Subcutaneous adipose tissue (tissue), 4 donors: ENCODE data around the gene ABHD12B. TPM values are rescaled to one million over a fixed set of nuclear protein-coding genes. Genes with fewer than 3 reads are reported as not detected.

Source experiments
- total RNA-seq, 4 donors: library from RNA; depleted of rRNA; stranded (reverse); fragments of >200 nt; gene quantifications; one replicate each; pipeline ENCODE4 v1.1.0, GENCODE V29; 2016
- TF ChIP-seq, protein P1 (sequence below): fragments of 450-650 bp; IDR thresholded peaks from one replicate; pipeline ENCODE4 v1.5.1; 2016; ENCODE audit warnings: low read depth, mild to moderate bottlenecking, control low read depth, antibody characterized with exemption, moderate library complexity

ABHD12B gene
- total RNA-seq, 4 donors from 2014 or later, result not detected

DNA sequence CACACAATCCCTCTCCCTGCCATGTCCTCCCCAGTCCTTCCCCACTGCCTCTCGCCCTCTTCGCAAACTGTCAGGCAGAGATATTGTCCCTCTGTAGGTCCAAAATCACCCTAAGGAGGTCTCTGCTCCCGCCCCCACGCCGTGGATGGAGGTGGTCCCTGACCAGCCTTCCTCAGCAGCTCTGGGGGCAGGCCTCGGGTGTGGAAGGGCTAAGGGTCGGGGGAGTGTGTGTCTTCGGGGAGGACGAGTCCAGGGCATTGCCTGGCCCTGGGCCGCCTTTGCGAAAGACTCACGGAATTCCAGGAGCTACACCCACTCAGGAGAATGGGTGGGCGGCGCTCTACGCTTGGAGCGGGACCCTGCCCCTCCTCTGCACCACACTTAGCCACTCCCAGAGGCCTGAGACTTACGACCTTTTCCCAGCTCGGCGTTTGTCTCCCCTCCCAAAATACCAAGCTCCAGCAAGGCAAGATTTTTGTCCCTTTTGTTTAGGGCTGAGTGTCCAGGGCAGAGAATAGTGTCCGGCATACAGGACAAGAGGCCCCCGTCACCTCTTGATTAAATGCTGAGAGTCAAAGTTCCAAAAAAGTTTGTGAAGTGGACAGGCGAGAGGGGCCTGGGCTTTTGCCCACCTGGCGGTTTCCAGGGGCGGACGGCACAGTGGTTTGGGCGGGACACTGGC lies 71.5 kb downstream of the ABHD12B start:
- TF ChIP-seq, protein P1, sequence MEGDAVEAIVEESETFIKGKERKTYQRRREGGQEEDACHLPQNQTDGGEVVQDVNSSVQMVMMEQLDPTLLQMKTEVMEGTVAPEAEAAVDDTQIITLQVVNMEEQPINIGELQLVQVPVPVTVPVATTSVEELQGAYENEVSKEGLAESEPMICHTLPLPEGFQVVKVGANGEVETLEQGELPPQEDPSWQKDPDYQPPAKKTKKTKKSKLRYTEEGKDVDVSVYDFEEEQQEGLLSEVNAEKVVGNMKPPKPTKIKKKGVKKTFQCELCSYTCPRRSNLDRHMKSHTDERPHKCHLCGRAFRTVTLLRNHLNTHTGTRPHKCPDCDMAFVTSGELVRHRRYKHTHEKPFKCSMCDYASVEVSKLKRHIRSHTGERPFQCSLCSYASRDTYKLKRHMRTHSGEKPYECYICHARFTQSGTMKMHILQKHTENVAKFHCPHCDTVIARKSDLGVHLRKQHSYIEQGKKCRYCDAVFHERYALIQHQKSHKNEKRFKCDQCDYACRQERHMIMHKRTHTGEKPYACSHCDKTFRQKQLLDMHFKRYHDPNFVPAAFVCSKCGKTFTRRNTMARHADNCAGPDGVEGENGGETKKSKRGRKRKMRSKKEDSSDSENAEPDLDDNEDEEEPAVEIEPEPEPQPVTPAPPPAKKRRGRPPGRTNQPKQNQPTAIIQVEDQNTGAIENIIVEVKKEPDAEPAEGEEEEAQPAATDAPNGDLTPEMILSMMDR, result no peak

DNA sequence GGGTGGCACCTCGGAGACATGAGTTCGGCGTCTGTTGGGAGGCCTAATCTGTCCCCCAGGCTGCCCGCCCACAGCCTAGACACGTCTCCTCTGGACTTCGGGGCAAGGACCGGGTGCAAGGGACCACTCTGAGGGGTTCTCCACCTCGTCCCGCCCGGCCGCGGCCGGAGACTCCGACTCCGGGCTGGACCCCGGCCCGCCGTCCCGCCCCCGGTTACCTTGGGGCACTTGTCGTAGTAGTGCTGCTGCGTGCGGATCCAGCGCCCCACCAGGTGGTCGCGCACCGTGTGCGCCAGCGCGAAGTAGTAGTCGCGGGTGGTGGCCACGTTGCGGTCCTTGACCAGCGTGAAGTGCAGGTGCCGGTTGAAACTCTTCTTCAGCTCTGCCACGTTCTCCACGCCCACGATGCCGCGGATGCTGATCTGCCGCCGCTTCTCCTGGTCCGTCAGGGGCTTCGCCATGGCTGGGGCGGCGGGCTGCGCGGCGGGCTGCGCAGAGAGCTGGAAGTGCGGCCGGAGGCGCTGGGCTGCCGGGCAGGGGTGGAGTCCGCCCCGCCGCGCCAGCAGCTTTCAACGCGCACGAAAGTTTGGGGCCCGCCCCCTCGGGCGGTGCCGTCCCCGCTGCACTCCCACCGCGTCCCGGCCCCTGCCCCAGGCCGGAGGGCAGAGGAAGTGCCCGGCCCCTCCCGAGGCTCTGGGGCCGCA lies 72.2 kb downstream of the ABHD12B start, which contains the start of gene PYGL:
TSS of gene PYGL (minus strand) at position 541 of the 704 bp plus-strand sequence. CDS start at position 461, 80 bp downstream.
- TF ChIP-seq, protein P1, result no peak

DNA sequence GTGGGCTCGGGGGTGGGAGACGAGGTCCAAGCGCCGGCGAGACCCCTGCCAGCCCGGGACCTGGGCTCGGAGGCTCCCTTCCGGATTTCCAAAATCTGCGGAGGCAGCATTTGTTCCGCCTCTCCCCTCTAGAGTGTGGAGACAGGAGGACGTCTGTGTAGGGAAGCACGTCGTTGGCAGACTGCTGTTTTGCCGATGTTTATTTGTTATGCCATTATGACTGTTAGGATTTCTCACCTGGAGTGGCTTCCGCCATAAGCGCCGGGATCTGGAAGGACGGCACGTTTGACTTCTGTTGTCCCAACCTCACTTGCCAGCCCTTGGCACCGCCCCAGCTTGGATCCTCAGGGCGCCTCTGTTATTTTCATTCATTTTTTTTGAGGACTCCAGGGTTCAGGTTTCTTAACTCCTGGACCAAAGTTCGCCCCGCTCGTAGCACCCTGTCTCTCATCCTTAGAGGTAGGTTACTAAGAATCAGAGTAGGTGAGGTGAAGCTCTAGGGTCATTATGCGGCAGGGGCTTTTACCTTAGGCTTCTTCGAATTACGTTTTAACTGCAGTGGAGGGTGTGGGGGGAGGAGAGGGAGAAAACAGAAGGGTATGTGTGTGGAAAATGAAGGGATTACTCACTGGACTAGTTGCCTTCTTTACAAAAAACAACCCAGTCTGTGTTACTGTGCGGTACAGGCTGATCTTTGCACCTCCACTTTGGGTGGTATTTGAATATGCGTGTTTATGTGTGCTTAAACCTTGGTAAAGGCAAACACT lies 73.0 kb downstream of the ABHD12B start:
- TF ChIP-seq, protein P1, result no peak

DNA sequence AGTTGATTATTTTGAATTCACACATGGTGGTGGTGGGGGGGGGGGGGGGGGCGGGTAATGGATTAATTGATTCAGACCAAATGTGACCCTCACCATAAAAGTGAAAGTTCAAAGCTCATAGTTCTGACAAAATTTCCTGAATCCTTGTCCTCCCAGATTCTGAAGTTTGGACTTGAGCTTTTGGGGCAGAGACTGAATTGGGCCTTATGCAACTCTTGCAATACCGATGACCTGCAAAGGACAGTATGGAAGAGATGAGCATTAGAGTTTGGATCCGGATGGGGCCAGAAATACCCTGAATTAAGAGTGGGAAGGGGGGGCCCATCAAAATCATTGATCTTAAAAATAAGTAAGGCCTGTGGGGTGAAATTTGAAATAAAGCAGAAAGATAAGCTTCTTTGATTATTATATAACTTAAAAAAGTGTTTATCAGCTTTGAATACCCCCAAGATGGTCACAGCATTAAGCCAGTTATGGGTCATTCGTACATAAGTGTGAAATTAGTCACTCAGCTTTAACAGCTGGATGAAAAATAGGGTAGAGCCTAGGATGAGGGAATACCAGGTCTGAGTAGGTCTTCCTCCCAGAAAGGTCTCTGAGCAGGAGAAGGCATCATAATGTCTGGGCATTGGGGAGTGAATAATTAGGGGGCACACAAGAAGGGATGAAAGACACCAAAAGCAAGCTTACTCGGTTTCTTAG lies 74.5 kb downstream of the ABHD12B start:
- TF ChIP-seq, protein P1, result no peak

DNA sequence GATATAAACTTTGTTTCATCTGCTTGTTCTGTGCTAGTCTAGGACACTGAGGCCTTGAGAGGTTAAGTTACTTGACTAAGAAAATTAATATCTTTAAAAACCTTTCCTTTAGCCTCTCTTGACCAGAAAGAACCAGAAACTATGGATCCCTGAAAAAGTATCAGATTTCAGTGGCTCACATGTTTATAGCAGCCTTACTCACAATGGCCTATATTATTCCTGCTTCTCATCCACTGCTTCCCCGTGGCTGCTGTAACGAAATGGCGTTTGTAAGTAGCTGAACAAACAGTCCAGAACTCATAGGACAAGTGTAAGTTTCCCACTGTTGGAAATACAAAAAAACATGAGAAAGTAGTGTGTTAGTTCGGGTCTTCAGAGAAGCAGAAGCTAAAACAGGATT lies 75.6 kb downstream of the ABHD12B start:
- TF ChIP-seq, protein P1, result no peak

DNA sequence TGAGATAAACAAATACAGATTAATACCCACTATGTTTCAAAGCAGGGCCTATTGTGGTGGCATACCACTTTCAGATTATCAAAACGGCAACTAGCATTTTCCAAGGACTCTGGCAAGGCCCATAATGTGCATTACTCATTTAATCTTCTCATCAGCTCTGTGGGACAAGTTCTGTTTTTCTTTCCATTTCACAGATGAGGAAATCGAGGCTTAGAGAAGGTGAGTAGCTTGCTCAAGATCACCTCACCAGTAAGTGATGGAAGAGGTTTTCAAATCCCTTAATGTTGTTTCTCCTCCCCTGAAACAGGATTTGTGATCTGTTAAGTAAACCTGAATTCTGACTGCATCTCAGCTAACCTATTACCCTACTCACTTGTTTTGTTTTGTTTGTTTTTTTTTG lies 76.4 kb downstream of the ABHD12B start:
- TF ChIP-seq, protein P1, result no peak
